Measurements from ENCODE around the gene HOXB1.

DNA sequence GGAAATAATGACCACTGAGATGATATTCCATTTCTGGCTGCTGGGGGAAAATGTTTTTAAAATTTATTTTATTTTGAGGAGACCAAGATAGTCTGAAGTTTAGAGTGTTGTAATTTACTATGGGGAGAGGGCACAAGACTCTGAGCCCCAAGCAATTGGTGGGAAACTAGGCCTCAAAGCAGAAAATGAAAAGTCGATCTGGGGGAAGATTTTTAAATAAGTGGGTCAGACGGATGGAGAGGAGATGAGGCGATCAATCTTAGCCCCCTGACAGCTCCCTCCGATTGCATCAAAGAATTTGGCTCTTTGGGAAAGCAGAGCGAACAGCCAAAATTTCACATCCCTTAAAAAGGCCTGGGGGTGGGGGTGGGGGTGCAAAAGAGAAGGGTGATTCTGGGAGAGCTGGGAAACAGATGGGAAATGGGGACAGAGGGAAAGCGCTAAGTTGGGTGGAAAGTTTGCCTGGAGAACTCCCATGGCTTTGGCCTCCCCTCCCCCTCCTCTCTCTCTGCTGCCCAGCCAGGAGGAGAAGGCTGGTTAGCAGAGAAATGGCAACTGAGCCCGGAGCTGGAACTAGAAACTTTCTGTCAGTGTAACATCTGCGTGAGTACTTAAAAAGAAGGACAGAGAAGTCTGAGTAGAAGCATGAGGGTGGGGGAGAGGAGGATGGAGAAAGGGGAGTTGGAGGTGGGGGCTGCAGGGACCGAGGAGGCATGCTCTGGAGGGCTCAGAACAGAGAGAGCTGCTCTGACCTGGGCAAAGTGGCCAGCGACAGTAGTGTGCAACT lies 15.5 kb upstream of the HOXB1 start:
- TF ChIP-seq, protein P1, sequence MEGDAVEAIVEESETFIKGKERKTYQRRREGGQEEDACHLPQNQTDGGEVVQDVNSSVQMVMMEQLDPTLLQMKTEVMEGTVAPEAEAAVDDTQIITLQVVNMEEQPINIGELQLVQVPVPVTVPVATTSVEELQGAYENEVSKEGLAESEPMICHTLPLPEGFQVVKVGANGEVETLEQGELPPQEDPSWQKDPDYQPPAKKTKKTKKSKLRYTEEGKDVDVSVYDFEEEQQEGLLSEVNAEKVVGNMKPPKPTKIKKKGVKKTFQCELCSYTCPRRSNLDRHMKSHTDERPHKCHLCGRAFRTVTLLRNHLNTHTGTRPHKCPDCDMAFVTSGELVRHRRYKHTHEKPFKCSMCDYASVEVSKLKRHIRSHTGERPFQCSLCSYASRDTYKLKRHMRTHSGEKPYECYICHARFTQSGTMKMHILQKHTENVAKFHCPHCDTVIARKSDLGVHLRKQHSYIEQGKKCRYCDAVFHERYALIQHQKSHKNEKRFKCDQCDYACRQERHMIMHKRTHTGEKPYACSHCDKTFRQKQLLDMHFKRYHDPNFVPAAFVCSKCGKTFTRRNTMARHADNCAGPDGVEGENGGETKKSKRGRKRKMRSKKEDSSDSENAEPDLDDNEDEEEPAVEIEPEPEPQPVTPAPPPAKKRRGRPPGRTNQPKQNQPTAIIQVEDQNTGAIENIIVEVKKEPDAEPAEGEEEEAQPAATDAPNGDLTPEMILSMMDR (IDR thresholded peaks at IDR 0.05; ENCODE audit: borderline replicate concordance, extremely low read depth, low read length, poor library complexity, severe bottlenecking), result no peak
- no peak for TF ChIP-seq EZH2 (IDR thresholded peaks at IDR 0.05; ENCODE audit: borderline replicate concordance, low read depth, low read length, severe bottlenecking)

Data from DND-41 (cell line).